Stimulated activated naive B cell treated with anti-CD40 and anti-IgM and Interleukin-4, amounts not matched to agents 10 μg/mL and 1 μg/mL and 100 μg/mL, for 72 hours (primary cell): ENCODE measurements around the gene SCTR.
"Not testable (repeated sequence)": the region's sequence is repeated elsewhere in the genome, so short reads cannot be mapped to it uniquely, and the experiment has no call there.

Experiments used
- ATAC-seq, 2 donors: fragments of 150-1000 bp; cut with Tn5 transposase; replicated peaks; 2 replicates each; pipeline ENCODE4 v1.10.0; 2021; ENCODE audit warnings: moderate library complexity in 1 of 2
- DNase-seq: peaks from one replicate; pipeline ENCODE4 v3.0.0; 2021
- H3K27ac Mint-ChIP-seq: one replicate; pipeline ENCODE4 v1.8.0; 2022; ENCODE audit warnings: mild to moderate bottlenecking, mixed read lengths
- H3K27me3 Mint-ChIP-seq, 2 donors: one replicate each; pipeline ENCODE4 v1.8.0; 2022; ENCODE audit warnings: mixed read lengths in 2 of 2
- H3K36me3 Mint-ChIP-seq, 2 donors: one replicate each; pipeline ENCODE4 v1.8.0; 2022; ENCODE audit warnings: mixed read lengths in 2 of 2, mild to moderate bottlenecking in 1 of 2
- H3K4me1 Mint-ChIP-seq, 2 donors: one replicate each; pipeline ENCODE4 v1.8.0; 2022; ENCODE audit warnings: mixed read lengths in 2 of 2, mild to moderate bottlenecking in 1 of 2
- H3K4me3 Mint-ChIP-seq, 2 donors: one replicate each; pipeline ENCODE4 v1.8.0; 2022; ENCODE audit warnings: mild to moderate bottlenecking in 2 of 2, mixed read lengths in 2 of 2, moderate library complexity in 1 of 2
- H3K9me3 Mint-ChIP-seq, 2 donors: one replicate each; pipeline ENCODE4 v1.8.0; 2022; ENCODE audit warnings: mixed read lengths in 2 of 2, mild to moderate bottlenecking in 1 of 2

Gene SCTR

DNA sequence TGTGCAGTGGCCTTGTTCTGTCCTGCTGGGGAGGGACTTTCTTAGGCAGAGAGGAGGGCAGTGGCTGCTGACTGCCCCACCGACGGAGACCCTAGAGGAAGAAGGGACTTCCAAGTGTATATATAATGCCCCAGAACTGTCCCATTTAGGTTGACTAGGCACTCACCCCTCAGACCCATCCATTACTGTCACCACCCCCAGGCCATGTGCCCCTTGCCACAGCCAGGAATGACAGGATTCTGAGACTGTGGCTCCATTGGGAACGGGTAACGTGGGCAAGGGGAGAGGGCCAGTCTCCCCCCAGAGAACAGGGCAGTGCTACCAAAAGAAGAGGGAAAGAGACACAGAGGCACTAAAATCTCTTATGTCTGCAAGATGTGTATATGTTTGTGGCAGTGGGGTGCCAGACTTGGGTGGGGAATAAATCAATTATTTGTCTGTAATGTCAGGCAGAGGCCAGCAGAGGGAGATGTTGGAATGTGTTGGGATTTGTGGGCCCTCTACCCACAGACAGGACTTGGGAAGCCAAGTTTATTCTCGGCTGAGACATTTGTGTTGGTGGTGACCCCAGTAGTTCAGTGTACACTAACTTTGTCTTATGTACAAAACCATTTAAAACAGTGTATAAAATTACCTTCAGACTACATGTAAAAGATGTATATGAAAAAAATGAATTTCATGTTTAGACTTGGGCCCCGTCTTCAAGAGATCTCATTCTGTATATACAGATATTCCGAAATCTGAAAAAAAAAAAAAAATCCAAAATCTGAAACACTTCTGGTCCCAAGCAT lies 116.7 kb downstream of the SCTR start:
- Mint-ChIP-seq H3K4me1 (peaks cover 0 to 3% of the 10 kb centered on the region in 2 donors), H3K9me3 (no peaks in the 10 kb centered on the region), H3K4me3 (no peak overlapping the region), H3K27ac (peak overlapping the region; percentile 59), H3K36me3 (no peaks in the 10 kb centered on the region), H3K27me3 (peaks cover 0 to 16% of the 10 kb centered on the region in 2 donors)
- peak; percentile 61 to 72 for ATAC-seq
- peak; percentile 29 for DNase-seq

DNA sequence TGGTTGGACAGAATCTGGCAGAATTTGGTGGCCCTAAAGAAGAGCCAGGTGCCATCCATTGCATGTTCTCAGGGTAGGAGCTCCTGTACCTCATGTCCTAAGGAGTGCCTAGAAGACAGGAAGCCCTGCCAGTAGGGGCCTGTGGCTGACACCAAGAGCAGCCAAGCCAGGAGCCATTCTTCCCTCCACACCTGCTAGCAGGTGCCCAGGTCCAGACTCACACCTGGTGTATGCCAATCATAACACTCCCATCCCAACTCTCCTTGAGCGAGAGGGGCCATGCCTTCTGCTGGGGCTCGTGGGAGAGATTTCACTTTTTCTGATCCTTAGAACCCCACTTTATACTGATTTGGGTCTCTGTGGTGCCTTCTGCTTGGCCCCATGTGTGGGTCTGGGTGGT lies 119.1 kb downstream of the SCTR start:
- no peak for DNase-seq
- H3K27me3 Mint-ChIP-seq, result peaks cover 0 to 20% of the 10 kb centered on the region in 2 donors
- no peaks in the 10 kb centered on the region for H3K9me3 Mint-ChIP-seq
- H3K36me3 Mint-ChIP-seq, result no peaks in the 10 kb centered on the region
- peaks cover 0 to 3% of the 10 kb centered on the region in 2 donors for H3K4me1 Mint-ChIP-seq
- H3K4me3 Mint-ChIP-seq, result no peak overlapping the region
- no peak overlapping the region for H3K27ac Mint-ChIP-seq
- ATAC-seq, result no peak

DNA sequence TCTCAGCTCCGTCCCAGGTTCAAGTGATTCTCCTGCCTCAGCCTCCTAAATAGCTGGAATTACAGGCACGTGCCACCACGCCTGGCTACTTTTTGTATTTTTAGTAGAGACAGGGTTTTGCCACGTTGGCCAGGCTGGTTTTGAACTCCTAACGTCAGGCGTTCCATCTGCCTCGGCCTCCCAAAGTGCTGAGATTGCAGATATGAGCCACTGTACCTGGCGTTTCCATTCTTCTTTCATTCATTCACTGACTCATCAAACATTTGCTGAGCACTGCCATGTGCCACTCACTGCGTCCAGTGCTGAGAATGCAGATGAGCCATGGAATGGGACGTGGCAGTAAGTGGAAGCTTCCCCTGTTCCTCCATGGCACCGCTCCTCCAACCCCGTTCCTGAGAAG lies 120.7 kb downstream of the SCTR start:
- DNase-seq, H3K9me3 Mint-ChIP-seq, H3K4me1 Mint-ChIP-seq, ATAC-seq, H3K36me3 Mint-ChIP-seq, H3K27ac Mint-ChIP-seq, H3K4me3 Mint-ChIP-seq: not testable (repeated sequence)
- peaks cover 13 to 20% of the 10 kb centered on the region in 2 donors for H3K27me3 Mint-ChIP-seq

DNA sequence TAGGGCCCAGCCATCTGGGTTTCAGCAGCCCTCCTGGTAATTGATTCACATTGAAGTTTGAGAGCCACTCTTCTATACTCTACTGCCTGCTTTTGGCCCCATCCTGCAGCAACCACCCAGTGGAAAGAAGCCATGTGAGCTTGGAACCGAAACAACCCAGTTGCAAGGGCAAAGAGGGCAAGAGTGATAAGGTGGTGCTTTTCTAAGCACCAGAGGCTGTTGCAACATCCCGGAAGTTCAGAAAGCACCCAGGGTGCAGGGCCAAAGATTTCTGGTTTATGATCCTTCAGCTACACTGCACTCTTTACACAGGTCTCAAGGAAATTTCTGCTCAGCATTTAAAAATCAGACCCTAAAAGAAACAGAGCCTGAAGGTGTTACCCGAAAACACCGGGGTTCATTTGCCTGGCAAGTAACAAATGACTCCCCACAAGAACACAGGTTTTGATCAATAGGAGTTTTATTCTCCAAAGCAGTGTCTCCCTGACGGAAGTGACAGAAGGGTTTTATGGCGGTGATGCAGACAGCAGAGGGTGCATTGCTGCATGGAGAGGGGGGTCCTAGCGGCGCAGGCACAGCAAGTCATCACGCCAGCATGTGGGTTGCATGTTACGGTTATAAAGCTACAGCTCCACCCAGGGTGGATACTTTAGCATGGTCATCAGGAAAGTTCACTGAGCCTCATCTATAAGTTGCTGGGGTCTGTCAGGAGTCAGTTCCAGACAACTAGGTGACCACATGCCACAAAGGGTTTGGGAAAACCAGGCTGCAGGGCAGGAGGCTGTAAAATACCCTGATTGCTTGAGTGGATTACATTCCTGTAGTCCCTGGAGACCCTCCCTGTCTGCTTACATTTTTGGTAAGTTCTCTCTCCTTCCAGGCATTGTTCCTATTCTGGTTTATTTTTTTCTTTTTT lies 121.4 kb downstream of the SCTR start:
- H3K4me1 Mint-ChIP-seq, result peaks cover 5 to 9% of the 10 kb centered on the region in 2 donors
- H3K9me3 Mint-ChIP-seq, result no peaks in the 10 kb centered on the region
- H3K27ac Mint-ChIP-seq, result no peak overlapping the region
- no peak for DNase-seq
- no peaks in the 10 kb centered on the region for H3K36me3 Mint-ChIP-seq
- H3K4me3 Mint-ChIP-seq, result no peak overlapping the region
- H3K27me3 Mint-ChIP-seq, result peaks cover 14 to 23% of the 10 kb centered on the region in 2 donors
- no peak for ATAC-seq

DNA sequence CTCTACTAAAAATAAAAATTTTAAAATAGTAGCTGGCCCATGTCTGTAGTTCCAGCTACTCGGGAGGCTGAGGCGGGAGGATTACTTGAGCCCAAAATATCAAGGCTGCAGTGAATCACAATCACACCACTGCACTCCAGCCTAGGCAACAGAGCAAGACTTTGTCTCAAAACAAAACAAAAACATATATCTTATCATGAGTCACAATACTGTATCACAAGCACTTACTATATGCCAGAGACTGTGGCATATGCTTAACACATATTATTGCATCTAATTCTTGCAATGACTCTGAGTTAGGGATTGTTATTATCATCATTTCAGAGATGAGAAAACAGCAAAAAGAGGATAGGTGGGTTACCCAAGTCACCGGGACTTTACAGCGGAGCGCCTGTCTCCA lies 122.2 kb downstream of the SCTR start:
- Mint-ChIP-seq H3K4me3 (no peak overlapping the region), H3K4me1 (peaks cover 2 to 9% of the 10 kb centered on the region in 2 donors), H3K27me3 (peaks cover 14 to 23% of the 10 kb centered on the region in 2 donors), H3K9me3 (no peaks in the 10 kb centered on the region), H3K27ac (no peak overlapping the region), H3K36me3 (no peaks in the 10 kb centered on the region)
- DNase-seq (no peak), ATAC-seq (no peak)

DNA sequence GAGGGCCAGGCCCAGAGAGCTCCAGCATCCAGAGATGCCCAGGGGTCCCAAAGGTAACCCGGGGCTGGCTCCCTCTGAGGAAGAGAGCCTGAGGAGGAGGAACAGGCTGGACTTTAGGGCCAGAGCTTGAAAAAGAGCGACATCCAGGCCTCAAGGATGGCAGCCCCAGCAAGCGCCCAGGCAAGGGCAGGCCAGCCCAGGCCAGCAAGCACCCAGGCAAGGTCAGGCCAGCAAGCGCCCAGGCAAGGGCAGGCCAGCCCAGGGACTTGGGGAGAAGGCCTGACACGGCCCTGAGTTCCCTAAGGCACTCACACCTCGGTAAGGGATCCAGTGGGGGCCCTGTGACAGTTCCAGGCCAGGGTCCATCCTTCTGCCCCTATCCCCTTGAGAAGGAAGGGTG lies 127.1 kb downstream of the SCTR start:
- no peaks in the 10 kb centered on the region for H3K9me3 Mint-ChIP-seq
- no peak for DNase-seq
- H3K27ac Mint-ChIP-seq, result no peak overlapping the region
- no peak for ATAC-seq
- peaks cover 13 to 14% of the 10 kb centered on the region in 2 donors for H3K27me3 Mint-ChIP-seq
- H3K36me3 Mint-ChIP-seq, result no peaks in the 10 kb centered on the region
- no peak overlapping the region for H3K4me3 Mint-ChIP-seq
- H3K4me1 Mint-ChIP-seq, result peaks cover 2 to 9% of the 10 kb centered on the region in 2 donors

DNA sequence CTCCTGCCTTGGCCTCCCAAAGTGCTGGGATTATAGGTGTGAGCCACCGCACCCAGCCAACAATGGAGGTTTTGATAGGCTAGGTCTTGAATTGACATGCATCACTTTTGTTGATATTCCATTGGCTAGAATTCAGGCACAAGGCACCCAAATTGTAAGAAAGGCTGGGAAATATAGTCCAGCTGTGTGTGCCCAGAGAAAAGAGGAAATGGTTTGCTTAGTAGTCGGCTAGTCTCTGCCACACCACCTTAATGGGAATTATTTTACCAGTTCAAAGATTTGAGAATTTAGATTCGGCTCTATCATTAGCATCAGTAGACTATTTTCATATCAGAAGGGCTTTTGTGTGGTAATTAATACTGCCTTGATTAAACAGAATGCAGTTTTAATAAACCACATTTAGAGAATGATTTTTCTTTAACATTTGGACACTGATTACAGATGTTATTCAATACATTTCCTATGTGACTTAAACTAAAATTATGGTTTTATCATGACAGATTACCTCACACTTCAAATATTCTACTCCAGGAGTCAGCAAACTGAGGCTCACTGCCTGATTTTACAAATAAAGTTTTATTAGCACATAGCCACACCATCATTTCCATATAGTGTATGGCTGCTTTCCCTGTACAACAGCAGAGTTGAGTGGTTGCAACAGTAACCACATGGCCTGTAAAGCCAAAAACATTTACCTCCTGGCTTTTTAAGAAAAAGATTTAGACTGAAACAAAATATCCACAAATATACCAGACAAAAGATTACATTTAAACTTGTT lies 130.1 kb downstream of the SCTR start:
- Mint-ChIP-seq H3K4me1 (peaks cover 2 to 9% of the 10 kb centered on the region in 2 donors), H3K4me3 (no peak overlapping the region), H3K9me3 (no peaks in the 10 kb centered on the region), H3K36me3 (no peaks in the 10 kb centered on the region), H3K27me3 (peaks cover 3 to 6% of the 10 kb centered on the region in 2 donors), H3K27ac (no peak overlapping the region)
- DNase-seq, result no peak
- ATAC-seq, result no peak
